ENCODE data around the gene MLKL. TPM values are rescaled to one million over a fixed set of nuclear protein-coding genes. Genes with fewer than 3 reads are reported as not detected.
A peak's percentile ranks its signal among the peaks of the same experiment; 100 is the strongest.

Gene MLKL
- total and polyA plus RNA-seq, 2 of the 13 experiments (the other 11 are each of a cell fraction or from before 2014, with no cell fraction given): 6.4 to 10.7 TPM

GRCh38 chr16:74695450-74696422 lies 4.9 kb downstream of the MLKL start (continued):
- TF ChIP-seq GZF1 (CRISPR knock-in tag; IDR thresholded peaks at IDR 0.05): no peak
- no peak for TF ChIP-seq SKIL (CRISPR knock-in tag; IDR thresholded peaks at IDR 0.05; ENCODE audit: borderline replicate concordance)
- no peak for TF ChIP-seq ZKSCAN1 (IDR thresholded peaks at IDR 0.05; ENCODE audit: low read length)
- TF ChIP-seq, protein P1, sequence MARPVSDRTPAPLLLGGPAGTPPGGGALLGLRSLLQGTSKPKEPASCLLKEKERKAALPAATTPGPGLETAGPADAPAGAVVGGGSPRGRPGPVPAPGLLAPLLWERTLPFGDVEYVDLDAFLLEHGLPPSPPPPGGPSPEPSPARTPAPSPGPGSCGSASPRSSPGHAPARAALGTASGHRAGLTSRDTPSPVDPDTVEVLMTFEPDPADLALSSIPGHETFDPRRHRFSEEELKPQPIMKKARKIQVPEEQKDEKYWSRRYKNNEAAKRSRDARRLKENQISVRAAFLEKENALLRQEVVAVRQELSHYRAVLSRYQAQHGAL (CRISPR knock-in tag; IDR thresholded peaks at IDR 0.05; ENCODE audit: not compliant biosample characterization): no peak
- TF ChIP-seq, protein P2, sequence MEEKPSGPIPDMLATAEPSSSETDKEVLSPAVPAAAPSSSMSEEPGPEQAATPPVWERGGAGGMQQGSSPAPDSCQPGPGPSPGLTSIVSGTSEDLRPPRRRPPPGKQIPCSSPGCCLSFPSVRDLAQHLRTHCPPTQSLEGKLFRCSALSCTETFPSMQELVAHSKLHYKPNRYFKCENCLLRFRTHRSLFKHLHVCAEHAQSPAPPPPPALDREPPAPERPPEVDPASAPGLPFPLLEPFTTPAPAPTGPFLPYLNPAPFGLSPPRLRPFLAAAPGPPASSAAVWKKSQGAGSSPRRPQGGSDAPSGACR (CRISPR knock-in tag; IDR thresholded peaks at IDR 0.05): no peak
- no peak for TF ChIP-seq ZNF232 (CRISPR knock-in tag; IDR thresholded peaks at IDR 0.05; ENCODE audit: borderline replicate concordance)
- no peak for TF ChIP-seq ZFP62 (CRISPR knock-in tag; IDR thresholded peaks at IDR 0.05)
- no peak for TF ChIP-seq ZEB1 (IDR thresholded peaks at IDR 0.05; ENCODE audit: insufficient replicate concordance, low read depth)
- no peak for TF ChIP-seq NPAS2 (CRISPR knock-in tag; IDR thresholded peaks at IDR 0.05; ENCODE audit: borderline replicate concordance)
- no peak for TF ChIP-seq ATAD3A (CRISPR knock-in tag; IDR thresholded peaks at IDR 0.05)
- TF ChIP-seq ZNF354B (CRISPR knock-in tag; IDR thresholded peaks at IDR 0.05): no peak
- no peak for TF ChIP-seq GTF2F1 (IDR thresholded peaks at IDR 0.05; ENCODE audit: low read length)
- no peak for TF ChIP-seq YY1 (IDR thresholded peaks at IDR 0.05; ENCODE audit: insufficient read depth, insufficient replicate concordance, low read depth, low read length)
- TF ChIP-seq, protein P3, sequence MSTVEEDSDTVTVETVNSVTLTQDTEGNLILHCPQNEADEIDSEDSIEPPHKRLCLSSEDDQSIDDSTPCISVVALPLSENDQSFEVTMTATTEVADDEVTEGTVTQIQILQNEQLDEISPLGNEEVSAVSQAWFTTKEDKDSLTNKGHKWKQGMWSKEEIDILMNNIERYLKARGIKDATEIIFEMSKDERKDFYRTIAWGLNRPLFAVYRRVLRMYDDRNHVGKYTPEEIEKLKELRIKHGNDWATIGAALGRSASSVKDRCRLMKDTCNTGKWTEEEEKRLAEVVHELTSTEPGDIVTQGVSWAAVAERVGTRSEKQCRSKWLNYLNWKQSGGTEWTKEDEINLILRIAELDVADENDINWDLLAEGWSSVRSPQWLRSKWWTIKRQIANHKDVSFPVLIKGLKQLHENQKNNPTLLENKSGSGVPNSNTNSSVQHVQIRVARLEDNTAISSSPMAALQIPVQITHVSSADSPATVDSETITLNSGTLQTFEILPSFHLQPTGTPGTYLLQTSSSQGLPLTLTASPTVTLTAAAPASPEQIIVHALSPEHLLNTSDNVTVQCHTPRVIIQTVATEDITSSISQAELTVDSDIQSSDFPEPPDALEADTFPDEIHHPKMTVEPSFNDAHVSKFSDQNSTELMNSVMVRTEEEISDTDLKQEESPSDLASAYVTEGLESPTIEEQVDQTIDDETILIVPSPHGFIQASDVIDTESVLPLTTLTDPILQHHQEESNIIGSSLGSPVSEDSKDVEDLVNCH (CRISPR knock-in tag; IDR thresholded peaks at IDR 0.05): no peak
- TF ChIP-seq, protein P4, sequence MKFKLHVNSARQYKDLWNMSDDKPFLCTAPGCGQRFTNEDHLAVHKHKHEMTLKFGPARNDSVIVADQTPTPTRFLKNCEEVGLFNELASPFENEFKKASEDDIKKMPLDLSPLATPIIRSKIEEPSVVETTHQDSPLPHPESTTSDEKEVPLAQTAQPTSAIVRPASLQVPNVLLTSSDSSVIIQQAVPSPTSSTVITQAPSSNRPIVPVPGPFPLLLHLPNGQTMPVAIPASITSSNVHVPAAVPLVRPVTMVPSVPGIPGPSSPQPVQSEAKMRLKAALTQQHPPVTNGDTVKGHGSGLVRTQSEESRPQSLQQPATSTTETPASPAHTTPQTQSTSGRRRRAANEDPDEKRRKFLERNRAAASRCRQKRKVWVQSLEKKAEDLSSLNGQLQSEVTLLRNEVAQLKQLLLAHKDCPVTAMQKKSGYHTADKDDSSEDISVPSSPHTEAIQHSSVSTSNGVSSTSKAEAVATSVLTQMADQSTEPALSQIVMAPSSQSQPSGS (CRISPR knock-in tag; IDR thresholded peaks at IDR 0.05): 0 out of 2 replicates have a peak, but pooled peaks have one; percentile 41
- no peak for TF ChIP-seq ZNF549 (CRISPR knock-in tag; IDR thresholded peaks at IDR 0.05)
- TF ChIP-seq HOXA9 (CRISPR knock-in tag; IDR thresholded peaks at IDR 0.05; ENCODE audit: borderline replicate concordance): no peak
- TF ChIP-seq ZNF160 (CRISPR knock-in tag; IDR thresholded peaks at IDR 0.05): no peak
- no peak for TF ChIP-seq BRF2 (CRISPR knock-in tag; IDR thresholded peaks at IDR 0.05)

All from HepG2 (cell line).